ENCODE results near the gene GTF3A.

GTF3A gene

DNA sequence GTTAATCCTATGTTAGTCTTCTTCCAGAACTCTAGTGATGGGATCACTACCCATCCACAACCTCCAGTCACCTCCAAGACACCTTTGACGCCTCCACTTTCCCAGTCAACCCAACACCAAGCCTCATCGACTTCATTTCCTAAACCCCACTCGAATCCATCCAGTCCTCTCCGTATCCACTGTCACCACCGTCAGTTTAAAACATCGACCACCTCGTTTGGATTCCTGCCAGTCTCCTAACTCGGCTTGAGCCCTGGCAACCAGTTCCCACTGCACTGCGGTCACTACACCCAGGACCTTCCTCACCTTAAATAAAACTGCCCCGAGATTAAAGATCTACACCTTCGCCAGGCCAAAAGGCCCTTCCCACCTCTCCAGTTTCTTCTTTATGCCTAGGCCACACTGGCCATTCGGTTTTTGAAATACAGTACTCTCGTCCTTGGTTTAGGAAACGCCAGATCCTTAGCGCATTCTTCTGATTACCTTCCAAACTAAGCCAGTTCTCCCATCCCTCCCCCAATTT lies 24.7 kb downstream of the GTF3A start:
- DNase-seq (ENCODE audit: low spot score), result no peak

DNA sequence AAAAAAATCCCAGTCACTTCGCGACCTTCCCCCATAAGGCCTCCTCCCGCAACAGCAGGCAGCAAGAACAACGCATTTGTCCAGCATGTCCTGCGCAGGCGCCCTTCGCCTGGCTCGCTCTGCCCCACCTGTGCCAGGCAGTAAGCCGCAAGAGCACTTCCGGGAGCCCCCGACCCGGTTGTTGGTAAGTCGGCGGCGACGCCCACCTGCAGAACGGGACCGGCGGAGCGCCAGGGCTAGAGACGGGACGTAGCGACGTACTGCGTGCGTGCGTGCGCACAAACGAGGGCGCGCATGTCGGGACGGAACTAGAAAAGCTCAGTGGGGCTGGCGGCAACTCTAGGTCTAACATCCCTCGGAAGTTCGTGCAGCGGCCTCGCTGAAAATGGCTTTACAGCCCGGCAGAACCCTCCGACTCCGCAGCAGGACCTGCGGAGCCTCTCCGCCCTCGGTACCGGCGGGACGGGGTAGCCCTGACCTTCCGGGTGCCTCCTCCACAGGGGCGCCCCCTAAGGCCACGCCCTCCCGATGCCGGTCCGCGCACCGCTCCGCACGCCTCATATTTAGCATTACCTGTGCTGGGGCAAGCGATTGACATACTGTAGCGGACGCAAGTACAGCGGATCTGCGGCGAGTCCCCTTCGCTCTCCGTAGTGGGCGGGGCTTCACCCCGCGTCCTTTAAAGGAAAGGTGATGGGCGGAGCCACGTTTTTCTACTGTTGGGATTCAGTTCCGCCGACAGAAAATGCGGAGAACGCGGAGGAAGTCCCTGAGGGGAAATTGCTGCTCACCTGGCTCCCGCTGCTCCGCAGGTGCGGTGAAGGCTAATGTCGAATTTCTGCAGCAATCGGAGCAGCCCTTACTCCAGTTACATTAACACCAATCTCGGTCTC lies 25.8 kb downstream of the GTF3A start, which contains the start of gene MTIF3:
MTIF3 (minus strand) TSS at position 629 of the 893 bp plus-strand sequence. CDS start 10,116 bp downstream, outside the sequence.
- peak; percentile 89 for DNase-seq (ENCODE audit: low spot score)

DNA sequence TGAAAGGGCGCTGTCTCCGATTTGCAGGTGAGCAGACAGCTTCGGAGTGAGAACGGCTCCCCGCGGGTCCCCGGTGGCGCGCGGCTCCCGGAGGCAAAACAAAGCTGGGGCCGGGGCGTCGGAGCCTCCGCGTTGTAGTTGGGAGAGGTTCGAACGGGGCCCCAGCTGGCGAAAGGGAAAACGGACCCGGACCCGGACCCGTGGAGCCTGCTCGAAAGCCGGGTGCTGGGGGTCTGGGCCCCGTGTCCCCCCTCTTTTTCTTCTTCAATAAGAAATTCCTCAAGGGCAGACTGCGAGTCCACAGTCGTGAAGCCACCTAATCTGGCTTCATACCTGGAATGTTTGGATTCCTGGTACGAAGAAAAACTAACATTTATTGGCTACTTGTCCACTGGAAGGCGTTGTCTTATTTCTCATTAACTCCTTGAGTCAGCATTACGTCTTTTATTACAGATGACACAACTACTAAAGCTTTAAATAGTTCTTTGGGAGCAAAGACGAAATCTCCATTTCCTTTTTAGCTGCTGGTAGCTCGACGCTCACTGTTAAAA lies 26.6 kb downstream of the GTF3A start:
- DNase-seq (ENCODE audit: low spot score), result no peak

DNA sequence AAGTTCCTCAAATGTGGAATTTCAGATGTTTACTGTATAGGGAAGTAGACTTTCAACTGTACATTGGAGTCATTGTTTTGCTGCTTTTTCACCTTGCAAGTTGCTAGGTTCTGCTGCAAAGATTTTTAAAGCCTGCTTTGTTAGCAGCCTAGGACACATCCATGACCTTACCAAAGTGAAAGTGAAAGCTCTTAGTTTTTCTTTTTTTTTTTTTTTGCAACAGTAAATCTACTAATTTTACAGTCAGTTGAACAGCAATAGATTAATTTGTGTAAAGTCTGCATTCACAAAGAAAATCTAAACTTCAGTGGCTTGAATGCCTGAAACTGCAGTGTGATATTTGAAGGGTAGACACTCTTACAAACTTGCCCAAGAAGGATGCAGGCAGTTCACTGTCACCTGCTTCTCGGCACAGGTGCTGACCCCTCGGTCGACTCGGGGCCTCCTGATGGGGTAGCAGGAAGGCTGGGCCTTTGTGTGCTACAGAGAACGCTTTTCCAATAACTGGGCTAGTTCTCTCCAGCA lies 31.0 kb downstream of the GTF3A start:
- DNase-seq (ENCODE audit: low spot score), result no peak

DNA sequence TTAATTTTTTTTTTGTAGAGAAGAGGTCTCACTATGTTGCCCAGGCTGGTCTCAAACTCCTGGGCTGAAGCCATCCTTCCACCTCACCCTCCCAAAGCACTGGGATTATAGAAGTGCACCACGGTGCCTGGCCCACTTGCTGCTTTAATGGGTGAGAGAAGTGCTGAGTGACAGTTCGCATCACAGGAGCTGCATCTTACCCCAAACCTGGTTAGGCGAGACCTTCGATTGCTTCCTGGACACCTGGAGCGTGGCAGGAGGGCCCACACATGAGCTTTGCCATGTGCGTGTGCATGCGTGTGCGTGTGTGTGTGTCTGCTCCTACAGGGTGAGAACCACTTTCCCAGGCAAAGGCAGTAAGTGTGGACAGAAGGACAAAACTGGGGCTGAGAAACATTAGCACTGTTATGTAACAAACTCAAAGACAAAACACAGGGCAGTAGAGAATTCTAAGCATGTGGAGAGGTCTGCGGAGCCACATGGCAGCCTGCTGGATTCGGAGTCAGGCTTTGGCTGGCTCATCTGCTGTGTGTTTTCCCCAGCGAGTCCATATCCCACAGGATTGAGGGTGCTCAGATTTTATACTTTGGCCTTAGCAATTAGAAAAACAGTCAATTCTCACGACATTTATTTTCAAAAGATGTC lies 37.6 kb downstream of the GTF3A start:
- DNase-seq (ENCODE audit: low spot score), result no peak

DNA sequence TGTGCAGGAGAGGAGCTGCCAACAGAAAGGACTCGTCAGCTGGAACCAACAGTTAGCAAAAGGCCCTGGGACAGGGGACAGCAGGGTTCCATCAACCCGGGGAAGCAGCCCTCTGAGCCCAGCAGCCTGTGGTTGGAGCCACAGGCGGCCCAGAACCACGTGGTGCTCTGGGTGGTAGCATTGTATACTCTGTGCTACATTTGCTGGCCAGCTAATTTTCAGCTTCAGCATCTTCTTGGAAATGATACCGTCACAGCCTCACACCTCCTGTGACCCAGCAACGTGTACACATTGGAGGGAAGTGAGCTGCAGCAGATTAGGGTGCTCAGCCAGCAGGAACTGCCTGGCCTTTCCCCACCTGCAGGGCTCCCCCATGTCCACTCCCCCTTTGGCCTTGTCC lies 39.1 kb downstream of the GTF3A start:
- no peak for DNase-seq (ENCODE audit: low spot score)

DNA sequence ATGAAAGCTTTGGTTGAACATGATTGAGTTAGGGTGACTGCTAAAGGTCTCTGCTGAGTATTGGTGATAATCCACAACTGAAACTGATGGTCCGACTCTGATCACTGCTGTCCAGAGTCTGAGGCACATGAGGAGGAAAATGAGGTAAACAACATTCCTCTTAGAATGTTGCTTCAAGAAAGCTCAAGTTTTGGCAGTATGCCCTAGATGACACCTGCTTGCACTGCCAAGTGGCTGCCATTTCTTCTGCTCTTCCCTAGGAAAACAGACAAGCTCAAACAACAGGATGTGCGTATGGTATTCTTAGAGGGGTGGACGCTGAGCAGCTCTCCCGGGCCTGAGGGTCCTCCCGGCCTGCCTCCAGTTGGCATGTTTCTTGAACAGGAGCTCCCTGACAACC lies 41.2 kb downstream of the GTF3A start:
- DNase-seq (ENCODE audit: low spot score), result no peak

DNA sequence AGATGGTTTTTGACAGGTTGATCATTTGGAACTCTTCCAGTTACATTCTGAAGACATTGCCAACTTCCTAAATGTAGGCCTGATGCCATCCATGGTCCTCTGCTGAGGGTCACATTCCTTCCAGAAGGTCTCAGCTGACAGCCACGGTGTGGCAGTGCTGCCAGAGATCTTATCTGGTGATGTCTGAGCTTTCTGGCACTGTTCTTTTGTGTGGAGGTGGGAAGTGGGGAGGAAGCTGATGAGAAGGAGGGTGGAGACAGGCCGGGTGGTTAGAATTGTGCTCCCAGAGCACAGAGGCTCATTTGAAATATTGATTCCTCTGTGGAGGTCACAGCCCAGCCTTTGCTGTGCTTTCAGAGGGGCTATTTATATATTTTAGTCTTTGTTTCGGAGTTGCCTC lies 42.1 kb downstream of the GTF3A start:
- no peak for DNase-seq (ENCODE audit: low spot score)

DNA sequence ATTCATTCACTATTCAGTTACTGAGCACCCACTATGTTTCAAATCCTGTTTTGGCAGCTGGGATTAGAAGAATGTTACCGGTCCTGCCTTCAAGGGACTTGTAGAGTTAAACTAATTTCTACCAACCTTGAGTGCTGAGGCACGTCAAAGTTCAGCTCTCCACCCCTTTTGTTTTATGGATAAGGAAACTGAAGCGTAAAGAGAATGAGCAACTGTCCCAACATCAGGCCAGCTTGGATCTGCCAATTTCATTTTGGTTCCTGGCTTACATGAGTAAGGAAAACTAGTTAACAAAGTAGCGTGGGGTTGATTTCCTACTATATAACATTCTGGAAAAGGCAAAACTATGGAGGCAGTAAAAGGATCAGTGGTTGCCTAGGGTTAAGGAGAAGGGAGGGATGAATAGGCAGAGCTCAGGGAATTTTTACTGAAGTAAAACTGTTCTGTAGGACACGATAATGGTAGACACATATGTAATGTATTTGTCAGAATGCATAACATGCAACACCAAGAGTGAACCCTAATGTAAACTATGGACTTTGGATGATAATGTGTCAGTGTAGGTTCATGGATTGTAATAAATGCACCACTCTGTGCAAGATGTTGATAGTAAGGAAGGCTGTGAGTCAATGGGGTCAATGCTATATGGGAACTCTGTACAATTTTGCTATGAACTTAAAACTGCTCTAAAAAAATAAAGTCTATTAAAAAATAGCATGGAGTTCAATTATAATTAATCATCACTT lies 45.8 kb downstream of the GTF3A start:
- no peak for DNase-seq (ENCODE audit: low spot score)

DNA sequence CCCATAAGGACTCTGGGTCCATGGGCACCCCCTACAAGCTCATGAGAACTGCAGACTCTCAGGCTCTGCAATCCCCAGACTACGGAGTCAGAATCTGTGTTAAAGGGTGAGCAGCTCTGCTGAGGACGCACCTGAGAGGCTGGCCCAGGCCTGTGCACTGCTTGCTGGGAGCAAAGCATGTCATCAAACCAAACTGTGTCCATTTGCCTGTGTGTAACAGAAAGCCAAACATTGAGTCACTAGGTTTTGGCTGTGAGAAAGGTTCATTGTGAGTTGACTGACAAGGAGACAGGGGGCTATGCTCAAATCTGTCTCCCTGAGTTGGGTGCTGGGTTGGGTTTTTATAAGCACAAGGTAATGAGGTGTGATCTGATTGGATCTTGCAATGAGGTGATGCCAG lies 48.0 kb downstream of the GTF3A start:
- no peak for DNase-seq (ENCODE audit: low spot score)

DNA sequence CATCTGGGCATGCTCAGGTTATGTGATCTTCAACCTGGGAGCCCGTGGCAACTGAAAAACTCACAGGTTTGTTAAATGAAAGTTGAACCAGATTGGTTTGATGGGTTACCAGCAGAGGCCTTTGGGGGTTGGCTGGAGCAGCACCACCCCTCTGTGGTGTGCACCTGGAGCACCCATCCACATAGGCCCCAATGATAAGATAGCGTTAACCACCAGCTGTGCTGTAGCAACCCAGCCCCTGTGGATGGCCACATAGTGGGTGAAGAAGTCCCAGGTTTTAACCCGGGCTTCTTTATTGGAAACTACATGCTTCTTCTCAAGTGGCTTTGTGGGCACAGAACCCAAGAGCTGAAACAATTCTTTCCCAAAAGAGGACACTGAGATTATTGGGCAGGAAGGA lies 48.5 kb downstream of the GTF3A start:
- no peak for DNase-seq (ENCODE audit: low spot score)

DNA sequence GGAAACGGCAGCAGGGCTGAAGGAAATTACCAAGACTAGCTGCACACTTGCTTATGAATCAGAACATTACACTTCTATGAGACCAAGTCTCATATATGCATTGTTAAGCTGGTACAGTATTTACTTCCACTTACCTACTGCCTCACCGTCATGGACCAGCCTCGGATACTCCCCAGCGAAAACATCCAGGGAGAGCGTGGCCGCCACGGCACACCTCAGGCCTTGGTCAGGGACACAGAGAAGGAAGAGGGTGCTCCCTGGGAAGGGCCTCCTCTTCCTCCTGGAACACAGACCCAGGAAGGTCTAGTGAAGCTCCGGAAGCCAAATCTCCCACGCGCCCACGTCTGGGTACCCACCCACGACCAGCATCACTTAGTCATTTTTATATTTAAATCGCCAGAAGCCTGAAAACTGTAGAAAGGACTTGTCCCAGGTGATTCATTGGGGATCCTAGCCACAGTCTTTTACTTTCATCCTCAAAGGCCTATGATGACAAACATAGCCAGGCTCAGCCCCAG lies 50.4 kb downstream of the GTF3A start:
- DNase-seq (ENCODE audit: low spot score), result no peak

DNA sequence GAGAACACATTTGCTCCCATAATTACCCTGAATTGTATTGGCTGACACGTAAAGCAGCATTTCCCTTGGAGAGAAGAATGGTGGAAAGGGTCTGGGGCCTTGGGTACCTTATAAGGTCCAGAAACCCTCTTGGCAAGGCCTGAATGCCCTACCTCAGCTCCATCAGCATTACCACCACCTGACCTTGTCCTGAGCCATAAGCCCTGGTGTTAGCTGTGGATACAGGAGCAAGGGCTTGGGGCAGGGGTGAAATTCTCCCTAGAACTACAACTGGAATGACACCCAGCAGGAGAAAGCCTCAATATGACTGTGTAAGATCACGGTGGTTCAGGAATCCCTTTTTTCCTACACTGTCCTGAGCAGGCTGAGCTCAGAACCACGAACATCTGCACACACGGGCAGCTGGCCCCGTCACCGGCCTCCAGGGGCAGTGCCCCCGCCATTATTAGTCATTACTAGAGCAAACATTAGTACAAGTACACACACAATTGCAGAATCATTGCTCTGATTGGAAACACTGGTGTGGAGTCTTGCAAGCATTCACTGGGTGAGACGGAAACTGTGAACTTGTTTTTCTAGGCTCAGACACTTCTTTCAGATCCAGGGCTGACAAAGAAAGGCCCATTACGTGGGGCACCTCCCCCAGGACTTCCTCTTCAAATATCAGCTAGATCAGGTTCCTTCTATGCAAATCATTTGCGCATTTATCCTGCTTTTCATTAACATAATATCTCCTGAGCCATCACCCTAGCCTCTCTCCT lies 52.7 kb downstream of the GTF3A start:
- DNase-seq (ENCODE audit: low spot score), result no peak

DNA sequence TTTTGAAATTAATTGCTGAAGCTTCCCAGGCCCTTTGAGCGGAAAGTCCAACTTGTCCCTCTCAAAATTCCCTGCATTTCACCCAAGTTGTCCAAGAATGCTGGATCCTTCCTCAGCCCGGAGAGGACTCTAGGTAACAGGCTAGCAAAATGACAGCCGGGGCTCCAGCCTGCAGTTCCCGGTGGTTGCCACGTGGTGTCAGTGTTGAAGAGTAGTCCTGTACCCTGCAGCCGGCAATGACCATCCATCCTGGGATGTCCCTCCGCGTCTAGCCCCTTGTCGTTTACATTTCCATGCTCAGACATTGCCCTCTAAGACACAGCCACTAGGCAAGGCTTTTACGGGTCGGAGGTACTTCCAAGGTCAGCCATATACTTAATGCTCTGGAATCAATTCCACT lies 57.3 kb downstream of the GTF3A start:
- no peak for DNase-seq (ENCODE audit: low spot score)

DNA sequence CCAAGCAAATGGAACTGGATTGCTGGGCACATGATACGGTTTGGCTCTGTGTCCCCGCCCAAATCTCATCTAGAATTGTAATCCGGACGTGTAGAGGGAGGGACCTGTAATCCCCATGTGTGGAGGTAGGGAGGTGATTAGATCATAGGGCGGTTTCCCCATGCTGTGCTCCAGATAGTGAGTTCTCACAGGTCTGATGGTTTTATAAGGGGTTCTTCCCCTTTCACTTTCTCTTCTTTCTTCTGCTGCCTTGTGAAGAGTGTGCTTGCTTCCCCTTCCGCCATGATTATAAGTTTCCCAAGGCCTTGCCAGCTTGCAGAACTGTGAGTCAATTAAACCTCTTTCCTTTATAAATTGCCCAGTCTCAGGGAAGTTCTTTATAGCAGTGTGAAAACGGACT lies 58.6 kb downstream of the GTF3A start:
- peak; percentile 36 for DNase-seq (ENCODE audit: low spot score)

DNA sequence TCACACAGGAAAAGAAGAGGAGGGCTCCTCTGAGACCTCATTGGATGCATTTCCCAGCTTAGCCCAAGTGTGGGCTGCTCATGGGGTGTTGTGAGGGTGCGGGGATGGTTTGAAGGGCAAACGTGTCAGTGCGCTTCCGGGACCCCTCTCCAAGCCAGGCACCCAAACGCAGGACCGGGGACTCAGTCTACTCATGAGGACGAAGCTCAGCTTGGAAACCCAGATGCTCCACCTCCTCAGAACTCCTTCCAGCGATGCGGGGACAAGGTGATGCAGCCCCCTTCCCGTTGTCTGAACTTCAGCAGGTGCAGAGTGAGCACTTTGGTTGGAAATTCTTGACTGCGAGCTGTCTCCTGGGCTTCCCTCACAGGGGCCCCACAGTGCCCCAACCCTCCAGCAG lies 59.0 kb downstream of the GTF3A start:
- DNase-seq (ENCODE audit: low spot score), result no peak
